Esophagus muscularis mucosa (tissue), 4 donors: ENCODE results near the gene ZNF407.

Source experiments
- EP300 ChIP-seq: sonication (generic); formaldehyde crosslinking; IDR thresholded peaks from one replicate; pipeline ENCODE4 v1.6.1; 2017; ENCODE audit warnings: antibody characterized with exemption
- POLR2A ChIP-seq: fragments of 450-650 bp; IDR thresholded peaks from one replicate; pipeline ENCODE4 v1.6.1; 2017; ENCODE audit warnings: antibody characterized with exemption, moderate library complexity, mild to moderate bottlenecking, low read depth
- POLR2AphosphoS5 ChIP-seq, 2 donors: sonication (generic); formaldehyde crosslinking; IDR thresholded peaks; one replicate each; pipeline ENCODE4 v1.6.1; 2017; ENCODE audit warnings: antibody characterized with exemption in 2 of 2
- TF ChIP-seq, protein P1 (sequence below), 3 experiments: fragments of 200-600 bp in 2 of 3; fragments of 450-650 bp in 1 of 3; sonication (generic) in 2 of 3; IDR thresholded peaks; one replicate each; pipeline ENCODE4 v1.5.1; 2017 to 2019; ENCODE audit warnings: antibody characterized with exemption in 3 of 3, mild to moderate bottlenecking in 2 of 3, moderate library complexity in 1 of 3

DNA sequence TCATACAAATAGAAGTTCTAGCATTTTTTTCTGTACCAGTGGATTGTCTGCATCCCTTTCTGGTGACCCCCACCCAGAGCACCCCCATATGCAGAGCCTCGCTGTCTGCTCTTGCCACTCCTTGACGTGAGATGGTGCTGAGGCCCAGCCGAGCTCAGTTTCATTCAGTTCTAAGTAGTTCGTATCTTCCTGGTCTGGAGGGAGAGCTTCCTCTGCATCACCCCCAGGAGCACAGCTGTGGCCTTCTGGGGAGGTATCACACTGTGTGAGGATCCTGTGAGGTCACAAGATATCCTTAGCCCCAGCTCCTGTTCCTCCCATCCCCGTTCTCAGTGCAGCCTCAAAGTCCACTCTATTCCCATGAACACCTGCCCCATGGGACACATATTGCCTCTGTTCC lies 478.6 kb downstream of the ZNF407 start:
- TF ChIP-seq, protein P1, sequence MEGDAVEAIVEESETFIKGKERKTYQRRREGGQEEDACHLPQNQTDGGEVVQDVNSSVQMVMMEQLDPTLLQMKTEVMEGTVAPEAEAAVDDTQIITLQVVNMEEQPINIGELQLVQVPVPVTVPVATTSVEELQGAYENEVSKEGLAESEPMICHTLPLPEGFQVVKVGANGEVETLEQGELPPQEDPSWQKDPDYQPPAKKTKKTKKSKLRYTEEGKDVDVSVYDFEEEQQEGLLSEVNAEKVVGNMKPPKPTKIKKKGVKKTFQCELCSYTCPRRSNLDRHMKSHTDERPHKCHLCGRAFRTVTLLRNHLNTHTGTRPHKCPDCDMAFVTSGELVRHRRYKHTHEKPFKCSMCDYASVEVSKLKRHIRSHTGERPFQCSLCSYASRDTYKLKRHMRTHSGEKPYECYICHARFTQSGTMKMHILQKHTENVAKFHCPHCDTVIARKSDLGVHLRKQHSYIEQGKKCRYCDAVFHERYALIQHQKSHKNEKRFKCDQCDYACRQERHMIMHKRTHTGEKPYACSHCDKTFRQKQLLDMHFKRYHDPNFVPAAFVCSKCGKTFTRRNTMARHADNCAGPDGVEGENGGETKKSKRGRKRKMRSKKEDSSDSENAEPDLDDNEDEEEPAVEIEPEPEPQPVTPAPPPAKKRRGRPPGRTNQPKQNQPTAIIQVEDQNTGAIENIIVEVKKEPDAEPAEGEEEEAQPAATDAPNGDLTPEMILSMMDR (IDR thresholded peaks at IDR 0.05): no peak
- TF ChIP-seq POLR2A (no peak), POLR2AphosphoS5 (IDR thresholded peaks at IDR 0.05) (no peak), EP300 (no peak)
